ENCODE measurements around the gene TDRD12.
A peak's percentile ranks its signal among the peaks of the same experiment; 100 is the strongest.
"Not testable (repeated sequence)": the region's sequence is repeated elsewhere in the genome, so short reads cannot be mapped to it uniquely, and the experiment has no call there.

TDRD12 gene

GRCh38 chr19:32687681-32688080 lies 31.9 kb upstream of the TDRD12 start:
- Histone ChIP-seq H3K4me1 (ENCODE audit: insufficient read depth, low read length) (no peaks in the 10 kb centered on the region), H3K9ac (ENCODE audit: low read depth, low read length) (no peak overlapping the region), H3K36me3 (ENCODE audit: insufficient read depth, low read length) (no peaks in the 10 kb centered on the region), H3K9me3 (ENCODE audit: control insufficient read depth, insufficient read depth, low read length) (no peaks in the 10 kb centered on the region)

DNA sequence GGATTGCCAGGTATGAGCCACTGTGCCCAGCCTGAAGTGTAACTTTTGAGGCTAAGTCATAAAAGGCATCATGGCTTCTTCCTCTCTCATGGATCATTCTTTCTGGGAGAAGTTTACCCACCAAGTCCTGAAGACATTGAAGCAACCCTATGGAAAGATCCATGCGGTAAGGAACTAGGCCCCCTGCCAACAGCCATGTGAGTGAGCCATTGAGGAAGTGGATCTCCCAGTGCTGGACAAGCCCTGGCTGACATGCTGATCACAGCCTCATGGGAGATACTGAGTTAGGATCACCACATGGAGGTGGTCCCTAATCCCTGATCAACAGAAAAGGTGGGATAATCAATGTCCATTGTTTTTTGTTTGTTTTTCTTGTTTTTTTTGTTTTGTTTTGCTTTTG lies 31.3 kb upstream of the TDRD12 start:
- Histone ChIP-seq H3K36me3 (ENCODE audit: insufficient read depth, low read length) (no peaks in the 10 kb centered on the region), H3K4me1 (ENCODE audit: insufficient read depth, low read length) (no peaks in the 10 kb centered on the region), H3K9me3 (ENCODE audit: control insufficient read depth, insufficient read depth, low read length) (peaks cover 3% of the 10 kb centered on the region; the same call in 1 of the 2 replicates), H3K9ac (ENCODE audit: low read depth, low read length) (no peak overlapping the region)

DNA sequence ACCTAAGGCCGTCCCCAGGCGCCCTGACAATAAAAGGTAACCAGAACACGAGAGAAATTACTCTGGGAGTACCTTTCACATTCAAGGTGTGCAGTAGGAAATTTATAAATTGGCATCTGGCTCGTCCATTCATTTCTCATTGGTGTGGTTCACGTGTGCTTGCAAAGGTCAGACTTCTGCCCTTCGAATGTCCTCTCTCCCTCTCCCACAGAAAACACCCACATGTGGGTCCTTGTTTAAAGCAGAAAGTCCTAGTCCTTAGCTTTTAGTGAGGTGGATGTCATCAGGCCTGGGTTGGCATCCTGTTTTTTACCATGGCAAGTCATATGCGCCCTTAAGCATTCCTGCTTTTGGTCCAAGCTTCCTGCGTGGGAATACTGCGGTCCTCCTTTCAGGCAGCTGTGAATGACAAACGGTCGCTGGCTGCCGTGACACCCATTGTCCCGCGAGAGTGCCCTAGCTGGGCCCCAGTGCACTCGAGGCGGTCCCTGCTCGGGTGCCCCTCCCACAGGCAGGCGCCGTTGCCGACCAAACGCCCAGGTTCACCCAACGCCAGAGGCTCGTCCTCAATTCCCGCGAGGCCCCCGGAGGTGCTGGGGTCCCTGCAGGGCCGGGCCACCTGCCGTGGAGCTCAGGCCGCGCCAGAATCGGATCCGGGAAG lies 28.1 kb upstream of the TDRD12 start, which contains the start of gene NUDT19:
Gene NUDT19 (plus strand): TSS at position 531 of the 661 bp plus-strand sequence. CDS start 140 bp downstream, outside the sequence.
- Histone ChIP-seq H3K9ac (ENCODE audit: low read depth, low read length) (peak within 1 kb of the TSS; percentile 75), H3K36me3 (ENCODE audit: insufficient read depth, low read length) (no peaks in the 10 kb centered on the region), H3K9me3 (ENCODE audit: control insufficient read depth, insufficient read depth, low read length) (peaks cover 5% of the 10 kb centered on the region; the same call in 1 of the 2 replicates), H3K4me1 (ENCODE audit: insufficient read depth, low read length) (no peaks in the 10 kb centered on the region)

DNA sequence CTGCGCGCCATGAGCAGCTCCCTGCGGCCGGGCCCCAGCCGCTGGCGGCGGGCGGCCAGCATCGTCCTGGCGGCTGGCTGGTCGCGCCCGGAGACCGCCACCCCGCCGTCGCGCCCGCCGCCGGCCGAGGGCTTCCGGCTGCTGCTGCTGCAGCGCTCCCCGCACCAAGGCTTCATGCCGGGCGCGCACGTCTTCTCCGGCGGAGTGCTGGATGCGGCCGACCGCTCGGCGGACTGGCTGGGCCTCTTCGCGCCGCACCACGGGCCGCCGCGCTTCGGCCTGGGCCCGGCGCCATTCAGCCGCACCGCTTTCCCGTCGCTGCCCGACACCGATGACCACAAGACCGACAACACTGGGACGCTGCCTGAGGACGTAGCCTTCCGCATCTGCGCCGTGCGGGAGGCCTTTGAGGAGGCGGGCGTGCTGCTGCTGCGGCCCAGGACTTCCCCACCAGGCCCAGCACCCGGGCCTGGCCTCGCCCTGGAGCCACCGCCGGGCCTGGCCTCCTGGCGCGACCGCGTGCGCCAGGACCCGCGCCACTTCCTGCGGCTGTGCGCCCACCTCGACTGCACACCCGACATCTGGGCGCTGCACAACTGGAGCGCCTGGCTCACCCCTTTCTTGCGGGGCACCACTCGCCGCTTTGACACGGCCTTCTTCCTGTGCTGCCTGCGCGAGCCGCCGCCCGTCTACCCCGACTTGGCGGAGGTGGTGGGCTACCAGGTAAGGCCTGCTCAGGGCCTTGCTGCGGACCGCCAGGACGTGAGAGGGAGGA lies 27.4 kb upstream of the TDRD12 start:
- Histone ChIP-seq H3K9me3 (ENCODE audit: control insufficient read depth, insufficient read depth, low read length) (peaks cover 5% of the 10 kb centered on the region; the same call in 1 of the 2 replicates), H3K9ac (ENCODE audit: low read depth, low read length) (peak overlapping the region; percentile 75), H3K36me3 (ENCODE audit: insufficient read depth, low read length) (no peaks in the 10 kb centered on the region), H3K4me1 (ENCODE audit: insufficient read depth, low read length) (no peaks in the 10 kb centered on the region)

DNA sequence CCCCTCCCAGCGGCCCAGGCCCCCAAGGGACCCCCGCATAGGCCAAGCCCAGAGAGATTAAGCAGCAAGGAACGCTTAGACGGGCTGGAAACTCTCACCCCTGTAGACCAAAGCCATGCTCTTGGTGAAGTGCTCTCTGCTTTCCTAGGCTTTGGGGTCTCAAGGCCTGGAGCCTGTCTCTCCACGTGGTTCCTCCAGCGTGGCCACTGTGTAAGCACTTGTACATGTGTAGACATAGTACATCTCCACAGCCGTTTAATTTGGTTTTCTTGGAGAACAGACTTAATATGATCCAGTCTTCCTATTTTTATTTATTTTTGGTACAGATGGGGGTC lies 26.9 kb upstream of the TDRD12 start:
- Histone ChIP-seq H3K36me3 (ENCODE audit: insufficient read depth, low read length) (no peaks in the 10 kb centered on the region), H3K4me1 (ENCODE audit: insufficient read depth, low read length) (no peaks in the 10 kb centered on the region), H3K9me3 (ENCODE audit: control insufficient read depth, insufficient read depth, low read length) (peaks cover 5% of the 10 kb centered on the region; the same call in 1 of the 2 replicates), H3K9ac (ENCODE audit: low read depth, low read length) (peak overlapping the region; percentile 75; the same call in 1 of the 2 replicates)

DNA sequence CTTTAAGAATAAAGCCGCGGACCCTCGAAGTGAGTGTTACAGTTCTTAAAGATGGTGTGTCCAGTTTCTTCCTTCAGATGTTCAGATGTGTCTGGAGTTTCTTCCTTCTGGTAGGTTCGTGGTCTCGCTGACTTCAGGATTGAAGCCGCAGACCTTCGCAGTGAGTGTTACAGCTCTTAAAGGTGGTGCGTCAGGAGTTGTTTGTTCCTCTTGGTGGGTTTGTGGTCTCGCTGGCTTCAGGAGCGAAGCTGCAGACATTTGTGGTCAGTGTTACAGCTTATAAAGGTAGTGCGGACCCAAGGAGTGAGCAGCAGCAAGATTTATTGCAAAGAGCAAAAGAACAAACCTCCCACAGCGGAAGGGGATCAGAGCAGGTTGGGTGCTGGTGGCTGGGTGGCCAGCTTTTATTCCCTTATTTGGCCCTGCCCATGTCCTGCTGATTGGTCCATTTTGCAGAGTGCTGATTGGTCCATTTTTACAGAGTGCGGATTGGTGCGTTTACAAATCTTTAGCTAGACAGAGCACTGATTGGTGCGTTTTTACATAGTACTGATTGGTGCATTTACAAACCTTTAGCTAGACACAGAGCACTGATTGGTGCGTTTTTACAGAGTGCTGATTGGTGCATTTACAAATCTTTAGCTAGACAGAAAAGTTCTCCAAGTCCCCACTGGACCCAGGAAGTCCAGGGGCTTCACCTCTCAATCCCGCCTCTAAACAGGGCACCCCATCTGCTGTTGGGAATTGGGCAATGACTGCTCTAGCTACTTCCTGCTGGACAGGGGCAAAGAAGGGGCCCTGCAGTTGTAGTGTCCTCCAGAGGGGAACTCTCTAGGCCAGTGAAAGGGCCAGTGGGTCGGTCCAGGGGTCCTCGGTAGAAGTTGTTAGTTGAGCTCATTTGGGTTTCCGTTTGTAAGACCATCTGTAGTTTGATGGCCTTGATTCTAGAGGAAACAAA lies 26.1 kb upstream of the TDRD12 start:
- not testable (repeated sequence) for H3K9me3 ChIP-seq (ENCODE audit: control insufficient read depth, insufficient read depth, low read length); H3K4me1 ChIP-seq (ENCODE audit: insufficient read depth, low read length); H3K36me3 ChIP-seq (ENCODE audit: insufficient read depth, low read length)
- H3K9ac ChIP-seq (ENCODE audit: low read depth, low read length), result peak overlapping the region; percentile 75; the same call in 1 of the 2 replicates

- H3K36me3 ChIP-seq (ENCODE audit: insufficient read depth, low read length); H3K9ac ChIP-seq (ENCODE audit: low read depth, low read length); H3K9me3 ChIP-seq (ENCODE audit: control insufficient read depth, insufficient read depth, low read length); H3K4me1 ChIP-seq (ENCODE audit: insufficient read depth, low read length): not testable (repeated sequence)
These were observed 25.3 kb upstream of the TDRD12 start for GRCh38 chr19:32694316-32694715.

GRCh38 chr19:32694851-32695250 lies 24.7 kb upstream of the TDRD12 start:
- H3K36me3 ChIP-seq (ENCODE audit: insufficient read depth, low read length); H3K9ac ChIP-seq (ENCODE audit: low read depth, low read length); H3K9me3 ChIP-seq (ENCODE audit: control insufficient read depth, insufficient read depth, low read length); H3K4me1 ChIP-seq (ENCODE audit: insufficient read depth, low read length): not testable (repeated sequence)

- H3K9ac ChIP-seq (ENCODE audit: low read depth, low read length); H3K9me3 ChIP-seq (ENCODE audit: control insufficient read depth, insufficient read depth, low read length); H3K36me3 ChIP-seq (ENCODE audit: insufficient read depth, low read length); H3K4me1 ChIP-seq (ENCODE audit: insufficient read depth, low read length): not testable (repeated sequence)
These were observed 24.1 kb upstream of the TDRD12 start for GRCh38 chr19:32695506-32695905.

DNA sequence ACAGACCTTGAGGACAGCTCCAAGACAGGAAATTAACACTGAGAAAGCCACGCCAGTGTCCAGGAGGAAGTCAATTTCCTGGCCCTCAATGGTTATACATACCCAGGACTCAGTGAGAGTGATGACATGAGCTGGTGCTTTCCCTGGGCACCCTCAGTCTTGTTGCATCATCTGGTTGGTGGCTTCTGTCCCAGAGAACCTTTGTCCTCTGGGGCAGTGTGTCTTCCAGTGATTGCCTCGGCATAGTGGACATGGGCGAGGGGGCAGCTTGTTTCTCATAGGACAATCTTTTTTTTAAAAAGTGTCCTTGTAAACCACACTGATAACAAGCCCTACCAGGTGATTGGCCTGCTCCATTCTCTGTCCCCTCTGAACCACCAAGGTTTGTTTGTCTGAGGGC lies 22.8 kb upstream of the TDRD12 start:
- not testable (repeated sequence) for H3K36me3 ChIP-seq (ENCODE audit: insufficient read depth, low read length); H3K9ac ChIP-seq (ENCODE audit: low read depth, low read length); H3K4me1 ChIP-seq (ENCODE audit: insufficient read depth, low read length); H3K9me3 ChIP-seq (ENCODE audit: control insufficient read depth, insufficient read depth, low read length)

GRCh38 chr19:32700129-32700528 lies 19.4 kb upstream of the TDRD12 start:
- H3K36me3 ChIP-seq (ENCODE audit: insufficient read depth, low read length); H3K4me1 ChIP-seq (ENCODE audit: insufficient read depth, low read length); H3K9me3 ChIP-seq (ENCODE audit: control insufficient read depth, insufficient read depth, low read length); H3K9ac ChIP-seq (ENCODE audit: low read depth, low read length): not testable (repeated sequence)

GRCh38 chr19:32702010-32702409 lies 17.6 kb upstream of the TDRD12 start:
- Histone ChIP-seq H3K9me3 (ENCODE audit: control insufficient read depth, insufficient read depth, low read length) (peaks cover 9% of the 10 kb centered on the region; the same call in 1 of the 2 replicates), H3K4me1 (ENCODE audit: insufficient read depth, low read length) (no peaks in the 10 kb centered on the region)

GRCh38 chr19:32704006-32704405 lies 15.6 kb upstream of the TDRD12 start:
- not testable (repeated sequence) for H3K9me3 ChIP-seq (ENCODE audit: control insufficient read depth, insufficient read depth, low read length); H3K36me3 ChIP-seq (ENCODE audit: insufficient read depth, low read length); H3K9ac ChIP-seq (ENCODE audit: low read depth, low read length); H3K4me1 ChIP-seq (ENCODE audit: insufficient read depth, low read length)

More at GRCh38 chr19:32702010-32702409, 17.6 kb upstream of the TDRD12 start:
- no peak overlapping the region for H3K9ac ChIP-seq (ENCODE audit: low read depth, low read length)
- H3K36me3 ChIP-seq (ENCODE audit: insufficient read depth, low read length), result peaks cover 4% of the 10 kb centered on the region; the same call in 1 of the 2 replicates

- no peaks in the 10 kb centered on the region for H3K4me1 ChIP-seq (ENCODE audit: insufficient read depth, low read length)
- H3K36me3 ChIP-seq (ENCODE audit: insufficient read depth, low read length), result peaks cover 4% of the 10 kb centered on the region; the same call in 1 of the 2 replicates
- no peak overlapping the region for H3K9ac ChIP-seq (ENCODE audit: low read depth, low read length)
- peaks cover 9% of the 10 kb centered on the region; the same call in 1 of the 2 replicates for H3K9me3 ChIP-seq (ENCODE audit: control insufficient read depth, insufficient read depth, low read length)
These were observed 11.1 kb upstream of the TDRD12 start for GRCh38 chr19:32708457-32708856.
